Occipital lobe (tissue), 2 donors: ENCODE measurements around the gene TTC28. TPM values are rescaled to one million over a fixed set of nuclear protein-coding genes. Genes with fewer than 3 reads are reported as not detected.
"Not testable (repeated sequence)": the region's sequence is repeated elsewhere in the genome, so short reads cannot be mapped to it uniquely, and the experiment has no call there.

Experiments
- DNase-seq: peaks from one replicate; lab custom pipeline; 2025; lab: John Stamatoyannopoulos, UW
- total RNA-seq: library from RNA; depleted of rRNA; stranded (reverse); fragments of >200 nt; gene quantifications from one replicate; pipeline ENCODE4 v1.2.3, GENCODE V29; 2014

The TTC28 gene
- total RNA-seq, 1 donor from 2014 or later = 157 TPM

GRCh38 chr22:28560743-28561101 lies 118.9 kb downstream of the TTC28 start:
- DNase-seq = not testable (repeated sequence)

- DNase-seq = no peak
Measured at GRCh38 chr22:28560046-28560742, 119.4 kb downstream of the TTC28 start.

GRCh38 chr22:28557184-28557583 lies 122.5 kb downstream of the TTC28 start:
- DNase-seq = no peak

GRCh38 chr22:28553108-28553866 lies 126.4 kb downstream of the TTC28 start:
- not testable (repeated sequence) for DNase-seq

- DNase-seq = no peak
Measured at GRCh38 chr22:28548406-28548805, 131.2 kb downstream of the TTC28 start.

- DNase-seq = no peak
Measured at GRCh38 chr22:28547132-28547842, 132.4 kb downstream of the TTC28 start.

GRCh38 chr22:28544431-28544868 lies 135.2 kb downstream of the TTC28 start:
- DNase-seq = no peak

GRCh38 chr22:28542980-28543621 lies 136.5 kb downstream of the TTC28 start:
- no peak for DNase-seq

- no peak for DNase-seq
Measured at GRCh38 chr22:28541137-28541536, 138.5 kb downstream of the TTC28 start.

- DNase-seq = no peak
Measured at GRCh38 chr22:28538922-28539321, 140.7 kb downstream of the TTC28 start.

GRCh38 chr22:28530565-28530964 lies 149.1 kb downstream of the TTC28 start:
- not testable (repeated sequence) for DNase-seq

GRCh38 chr22:28529144-28529543 lies 150.5 kb downstream of the TTC28 start:
- DNase-seq = not testable (repeated sequence)

GRCh38 chr22:28521451-28521850 lies 158.2 kb downstream of the TTC28 start:
- DNase-seq = no peak

- no peak for DNase-seq
Measured at GRCh38 chr22:28514321-28514821, 165.3 kb downstream of the TTC28 start.

- DNase-seq = not testable (repeated sequence)
Measured at GRCh38 chr22:28512387-28512786, 167.3 kb downstream of the TTC28 start.

GRCh38 chr22:28507896-28508295 lies 171.7 kb downstream of the TTC28 start:
- DNase-seq = no peak

GRCh38 chr22:28506150-28506535 lies 173.5 kb downstream of the TTC28 start:
- no peak for DNase-seq

GRCh38 chr22:28505416-28506149 lies 174.1 kb downstream of the TTC28 start:
- no peak for DNase-seq

GRCh38 chr22:28500006-28500405 lies 179.6 kb downstream of the TTC28 start:
- no peak for DNase-seq

GRCh38 chr22:28498044-28498443 lies 181.6 kb downstream of the TTC28 start:
- DNase-seq = no peak

- no peak for DNase-seq
Measured at GRCh38 chr22:28497188-28497587, 182.5 kb downstream of the TTC28 start.
